ENCODE results near the gene KCNJ2.

DNA sequence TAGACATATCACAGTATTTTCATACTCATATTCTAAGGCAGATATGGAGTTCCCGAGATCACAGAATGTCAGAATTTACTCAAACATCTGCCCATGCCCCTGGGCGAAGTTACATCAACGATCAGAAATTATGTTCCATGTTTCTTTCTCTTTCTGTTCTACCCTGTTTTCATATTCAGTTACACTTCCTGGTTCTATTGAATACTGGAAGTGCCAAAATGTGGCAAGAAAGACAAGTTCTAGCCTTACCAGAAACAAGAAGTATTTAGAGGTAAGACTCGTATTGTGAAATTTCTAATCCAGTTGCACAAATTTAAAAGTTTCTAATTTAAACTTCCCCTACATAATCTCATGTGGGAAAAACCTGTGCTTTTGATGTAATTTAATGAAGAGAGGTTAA lies 36.1 kb downstream of the KCNJ2 start:
- TF ChIP-seq CTCF (optimal IDR thresholded peaks at IDR 0.05 in 1 of 3, IDR thresholded peaks at IDR 0.05 in 1 of 3, conservative IDR thresholded peaks at IDR 0.05 in 1 of 3; ENCODE audit: extremely low read depth in 1 of 3, insufficient read depth in 2 of 3, low read length in 3 of 3) (no peak), EZH2 (IDR thresholded peaks at IDR 0.05; ENCODE audit: low read length) (no peak)
